Measurements from ENCODE around the gene MPDU1.

DNA sequence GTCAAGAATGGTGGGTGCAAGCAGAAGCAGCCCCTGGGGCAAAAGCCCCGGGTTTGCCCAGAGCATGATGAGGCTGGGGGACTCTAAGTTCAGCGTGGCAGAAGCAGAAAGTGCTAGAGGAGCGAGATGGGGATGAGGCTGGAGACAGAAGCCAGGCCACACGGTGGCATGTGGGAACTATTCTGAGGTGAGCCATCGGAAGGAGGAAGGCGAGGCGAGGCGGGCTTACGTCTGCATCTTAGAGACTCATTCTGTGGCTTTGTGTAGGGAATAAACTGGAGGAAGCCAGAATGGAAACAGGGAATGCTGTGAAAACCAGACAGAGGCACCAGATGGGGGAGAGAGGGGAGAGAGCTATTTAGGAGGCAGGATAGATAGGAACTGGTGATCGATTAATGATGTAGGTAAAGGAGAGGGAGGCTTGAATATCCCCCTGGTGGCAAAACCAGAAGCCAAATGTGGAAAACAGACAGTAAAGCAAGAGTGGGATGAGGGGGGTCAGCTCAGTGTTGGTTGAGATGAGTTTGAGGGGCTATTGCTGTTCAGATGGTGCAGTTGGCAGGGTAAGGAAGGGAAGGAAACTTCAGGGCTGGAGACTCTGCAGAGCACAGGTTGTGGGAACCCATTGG lies 28.2 kb upstream of the MPDU1 start:
- TF ChIP-seq, protein P1, sequence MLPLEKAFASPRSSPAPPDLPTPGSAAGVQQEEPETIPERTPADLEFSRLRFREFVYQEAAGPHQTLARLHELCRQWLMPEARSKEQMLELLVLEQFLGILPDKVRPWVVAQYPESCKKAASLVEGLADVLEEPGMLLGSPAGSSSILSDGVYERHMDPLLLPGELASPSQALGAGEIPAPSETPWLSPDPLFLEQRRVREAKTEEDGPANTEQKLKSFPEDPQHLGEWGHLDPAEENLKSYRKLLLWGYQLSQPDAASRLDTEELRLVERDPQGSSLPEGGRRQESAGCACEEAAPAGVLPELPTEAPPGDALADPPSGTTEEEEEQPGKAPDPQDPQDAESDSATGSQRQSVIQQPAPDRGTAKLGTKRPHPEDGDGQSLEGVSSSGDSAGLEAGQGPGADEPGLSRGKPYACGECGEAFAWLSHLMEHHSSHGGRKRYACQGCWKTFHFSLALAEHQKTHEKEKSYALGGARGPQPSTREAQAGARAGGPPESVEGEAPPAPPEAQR (CRISPR knock-in tag; IDR thresholded peaks at IDR 0.05) = no peak
- TF ChIP-seq, protein P2, sequence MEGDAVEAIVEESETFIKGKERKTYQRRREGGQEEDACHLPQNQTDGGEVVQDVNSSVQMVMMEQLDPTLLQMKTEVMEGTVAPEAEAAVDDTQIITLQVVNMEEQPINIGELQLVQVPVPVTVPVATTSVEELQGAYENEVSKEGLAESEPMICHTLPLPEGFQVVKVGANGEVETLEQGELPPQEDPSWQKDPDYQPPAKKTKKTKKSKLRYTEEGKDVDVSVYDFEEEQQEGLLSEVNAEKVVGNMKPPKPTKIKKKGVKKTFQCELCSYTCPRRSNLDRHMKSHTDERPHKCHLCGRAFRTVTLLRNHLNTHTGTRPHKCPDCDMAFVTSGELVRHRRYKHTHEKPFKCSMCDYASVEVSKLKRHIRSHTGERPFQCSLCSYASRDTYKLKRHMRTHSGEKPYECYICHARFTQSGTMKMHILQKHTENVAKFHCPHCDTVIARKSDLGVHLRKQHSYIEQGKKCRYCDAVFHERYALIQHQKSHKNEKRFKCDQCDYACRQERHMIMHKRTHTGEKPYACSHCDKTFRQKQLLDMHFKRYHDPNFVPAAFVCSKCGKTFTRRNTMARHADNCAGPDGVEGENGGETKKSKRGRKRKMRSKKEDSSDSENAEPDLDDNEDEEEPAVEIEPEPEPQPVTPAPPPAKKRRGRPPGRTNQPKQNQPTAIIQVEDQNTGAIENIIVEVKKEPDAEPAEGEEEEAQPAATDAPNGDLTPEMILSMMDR (IDR thresholded peaks at IDR 0.05) = no peak
- TF ChIP-seq NR3C1 (CRISPR knock-in tag; conservative IDR thresholded peaks at IDR 0.05; ENCODE audit: low read depth) (no peak), NR2C2 (CRISPR knock-in tag; IDR thresholded peaks at IDR 0.05) (no peak), ZBTB21 (CRISPR knock-in tag; IDR thresholded peaks at IDR 0.05; ENCODE audit: borderline replicate concordance) (no peak), SP1 (CRISPR knock-in tag; conservative IDR thresholded peaks at IDR 0.05) (no peak), CREM (CRISPR knock-in tag; IDR thresholded peaks at IDR 0.05) (no peak), HMGA2 (CRISPR knock-in tag; IDR thresholded peaks at IDR 0.05) (no peak)
- TF ChIP-seq, protein P3, sequence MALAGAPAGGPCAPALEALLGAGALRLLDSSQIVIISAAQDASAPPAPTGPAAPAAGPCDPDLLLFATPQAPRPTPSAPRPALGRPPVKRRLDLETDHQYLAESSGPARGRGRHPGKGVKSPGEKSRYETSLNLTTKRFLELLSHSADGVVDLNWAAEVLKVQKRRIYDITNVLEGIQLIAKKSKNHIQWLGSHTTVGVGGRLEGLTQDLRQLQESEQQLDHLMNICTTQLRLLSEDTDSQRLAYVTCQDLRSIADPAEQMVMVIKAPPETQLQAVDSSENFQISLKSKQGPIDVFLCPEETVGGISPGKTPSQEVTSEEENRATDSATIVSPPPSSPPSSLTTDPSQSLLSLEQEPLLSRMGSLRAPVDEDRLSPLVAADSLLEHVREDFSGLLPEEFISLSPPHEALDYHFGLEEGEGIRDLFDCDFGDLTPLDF (CRISPR knock-in tag; IDR thresholded peaks at IDR 0.05) = no peak
